Occipital lobe (tissue), 2 donors: ENCODE data around the gene RAP1GAP. TPM values are rescaled to one million over a fixed set of nuclear protein-coding genes. Genes with fewer than 3 reads are reported as not detected.

ENCODE experiments used
- DNase-seq: peaks from one replicate; lab custom pipeline; 2025; lab: John Stamatoyannopoulos, UW
- total RNA-seq: library from RNA; depleted of rRNA; stranded (reverse); fragments of >200 nt; gene quantifications from one replicate; pipeline ENCODE4 v1.2.3, GENCODE V29; 2014

Gene RAP1GAP
- total RNA-seq, 1 donor from 2014 or later, result 26.4 TPM

- no peak for DNase-seq
Observed at GRCh38 chr1:21626921-21627339, 42.2 kb downstream of the RAP1GAP start.

GRCh38 chr1:21625390-21626190 is 43.6 kb downstream of the RAP1GAP start:
- no peak for DNase-seq

- no peak for DNase-seq
Observed at GRCh38 chr1:21624571-21625389, 44.4 kb downstream of the RAP1GAP start.

GRCh38 chr1:21623410-21623961 is 45.7 kb downstream of the RAP1GAP start:
- no peak for DNase-seq

GRCh38 chr1:21622466-21623315 is 46.5 kb downstream of the RAP1GAP start:
- DNase-seq, result no peak

- DNase-seq, result no peak
Observed at GRCh38 chr1:21621761-21622436, 47.3 kb downstream of the RAP1GAP start.

GRCh38 chr1:21621051-21621450 is 48.1 kb downstream of the RAP1GAP start:
- no peak for DNase-seq

GRCh38 chr1:21620496-21620895 is 48.7 kb downstream of the RAP1GAP start:
- peak; percentile 26 for DNase-seq

- no peak for DNase-seq
Observed at GRCh38 chr1:21620011-21620410, 49.1 kb downstream of the RAP1GAP start.

- DNase-seq, result no peak
Observed at GRCh38 chr1:21619375-21619947, 49.7 kb downstream of the RAP1GAP start.

GRCh38 chr1:21618561-21619374 is 50.4 kb downstream of the RAP1GAP start:
- no peak for DNase-seq

GRCh38 chr1:21618059-21618458 is 51.1 kb downstream of the RAP1GAP start:
- DNase-seq, result no peak

- no peak for DNase-seq
Observed at GRCh38 chr1:21617126-21617738, 51.9 kb downstream of the RAP1GAP start.

GRCh38 chr1:21616372-21616771 is 52.8 kb downstream of the RAP1GAP start:
- DNase-seq, result no peak

GRCh38 chr1:21614419-21615115 is 54.6 kb downstream of the RAP1GAP start:
- no peak for DNase-seq

GRCh38 chr1:21613072-21613867 is 55.9 kb downstream of the RAP1GAP start:
- no peak for DNase-seq

GRCh38 chr1:21612057-21612456 is 57.1 kb downstream of the RAP1GAP start:
- no peak for DNase-seq
